GM18502 (cell line): ENCODE results near the gene ZSCAN18.

Experiments
- ATAC-seq: cut with Tn5 transposase; IDR thresholded peaks from one replicate; pipeline ENCODE4 v1.9.1; 2021; ENCODE audit warnings: mild to moderate bottlenecking; ENCODE audit not compliant: unreplicated experiment, poor library complexity

Gene ZSCAN18

GRCh38 chr19:58086825-58087710 lies 11.0 kb downstream of the ZSCAN18 start:
- ATAC-seq = no peak

- no peak for ATAC-seq
Observed at GRCh38 chr19:58085348-58085875, 12.6 kb downstream of the ZSCAN18 start.

GRCh38 chr19:58084596-58085347 lies 13.3 kb downstream of the ZSCAN18 start:
- no peak for ATAC-seq

- ATAC-seq = no peak
Observed at GRCh38 chr19:58083021-58083420, 15.0 kb downstream of the ZSCAN18 start.

- no peak for ATAC-seq
Observed at GRCh38 chr19:58079792-58080191, 18.2 kb downstream of the ZSCAN18 start.

- ATAC-seq = no peak
Observed at GRCh38 chr19:58067240-58067912, 30.7 kb downstream of the ZSCAN18 start.

GRCh38 chr19:58063712-58064111 lies 34.3 kb downstream of the ZSCAN18 start:
- no peak for ATAC-seq

- no peak for ATAC-seq
Observed at GRCh38 chr19:58060231-58060630, 37.8 kb downstream of the ZSCAN18 start.

GRCh38 chr19:58059671-58060078 lies 38.4 kb downstream of the ZSCAN18 start:
- no peak for ATAC-seq

GRCh38 chr19:58059003-58059670 lies 38.9 kb downstream of the ZSCAN18 start, which contains the start of gene ZNF135:
TSS of gene ZNF135 (plus strand) at chr19:58059282. CDS start at chr19:58060003, 721 bp downstream.
- ATAC-seq = no peak

- no peak for ATAC-seq
Observed at GRCh38 chr19:58058467-58058866, 39.6 kb downstream of the ZSCAN18 start.

GRCh38 chr19:58056861-58057260 lies 41.2 kb downstream of the ZSCAN18 start:
- ATAC-seq = no peak

- no peak for ATAC-seq
Observed at GRCh38 chr19:58056261-58056660, 41.8 kb downstream of the ZSCAN18 start.

GRCh38 chr19:58054901-58055874 lies 42.8 kb downstream of the ZSCAN18 start:
- ATAC-seq = no peak

- ATAC-seq = no peak
Observed at GRCh38 chr19:58053480-58054156, 44.4 kb downstream of the ZSCAN18 start.

GRCh38 chr19:58052256-58052655 lies 45.8 kb downstream of the ZSCAN18 start:
- no peak for ATAC-seq

GRCh38 chr19:58047672-58048071 lies 50.4 kb downstream of the ZSCAN18 start:
- ATAC-seq = no peak

GRCh38 chr19:58046856-58047255 lies 51.2 kb downstream of the ZSCAN18 start:
- ATAC-seq = no peak
